Measurements from ENCODE around the gene BHLHE40.

Gene BHLHE40

GRCh38 chr3:4963669-4964570, 15.3 kb upstream of the BHLHE40 start:
- TF ChIP-seq TEAD4 (IDR thresholded peaks at IDR 0.05): no peak
- no peak for TF ChIP-seq TAF1 (IDR thresholded peaks at IDR 0.05; ENCODE audit: low read depth)
- no peak for TF ChIP-seq MAX (IDR thresholded peaks at IDR 0.05)

- TF ChIP-seq CREB1 (IDR thresholded peaks at IDR 0.05; ENCODE audit: low read depth) (no peak), TCF12 (IDR thresholded peaks at IDR 0.05; ENCODE audit: low read depth) (no peak), TAF1 (IDR thresholded peaks at IDR 0.05; ENCODE audit: low read depth) (no peak), CEBPB (IDR thresholded peaks at IDR 0.05) (no peak), EGR1 (IDR thresholded peaks at IDR 0.05) (no peak), MAX (IDR thresholded peaks at IDR 0.05) (no peak), RAD21 (IDR thresholded peaks at IDR 0.05; ENCODE audit: low read depth) (no peak)
Observed at GRCh38 chr3:4971838-4972237, 7.4 kb upstream of the BHLHE40 start.

GRCh38 chr3:4972652-4973643, 6.3 kb upstream of the BHLHE40 start:
- TF ChIP-seq CEBPB (IDR thresholded peaks at IDR 0.05): no peak
- TF ChIP-seq FOXM1 (IDR thresholded peaks at IDR 0.05; ENCODE audit: borderline replicate concordance, low read depth): no peak
- TF ChIP-seq CREB1 (IDR thresholded peaks at IDR 0.05; ENCODE audit: low read depth): no peak
- no peak for TF ChIP-seq RAD21 (IDR thresholded peaks at IDR 0.05; ENCODE audit: low read depth)
- TF ChIP-seq TAF1 (IDR thresholded peaks at IDR 0.05; ENCODE audit: low read depth): no peak
- no peak for TF ChIP-seq TCF12 (IDR thresholded peaks at IDR 0.05; ENCODE audit: low read depth)
- TF ChIP-seq EGR1 (IDR thresholded peaks at IDR 0.05): no peak
- no peak for TF ChIP-seq EP300 (IDR thresholded peaks at IDR 0.05; ENCODE audit: borderline replicate concordance)
- TF ChIP-seq MAX (IDR thresholded peaks at IDR 0.05): no peak
- TF ChIP-seq NFIC (IDR thresholded peaks at IDR 0.05): no peak
- TF ChIP-seq USF1 (IDR thresholded peaks at IDR 0.05): no peak
- TF ChIP-seq ZBTB7A (IDR thresholded peaks at IDR 0.05; ENCODE audit: low read depth): no peak
- no peak for TF ChIP-seq YY1 (IDR thresholded peaks at IDR 0.05; ENCODE audit: low read depth)
- TF ChIP-seq REST (IDR thresholded peaks at IDR 0.05; ENCODE audit: low read depth): no peak
- TF ChIP-seq TEAD4 (IDR thresholded peaks at IDR 0.05): no peak

GRCh38 chr3:4974154-4974553, 5.1 kb upstream of the BHLHE40 start:
- TF ChIP-seq RAD21 (IDR thresholded peaks at IDR 0.05; ENCODE audit: low read depth): no peak
- TF ChIP-seq TCF12 (IDR thresholded peaks at IDR 0.05; ENCODE audit: low read depth): no peak
- TF ChIP-seq ZBTB7A (IDR thresholded peaks at IDR 0.05; ENCODE audit: low read depth): no peak
- TF ChIP-seq EGR1 (IDR thresholded peaks at IDR 0.05): no peak
- TF ChIP-seq NFIC (IDR thresholded peaks at IDR 0.05): no peak
- no peak for TF ChIP-seq YY1 (IDR thresholded peaks at IDR 0.05; ENCODE audit: low read depth)
- no peak for TF ChIP-seq REST (IDR thresholded peaks at IDR 0.05; ENCODE audit: low read depth)
- TF ChIP-seq TAF1 (IDR thresholded peaks at IDR 0.05; ENCODE audit: low read depth): no peak
- no peak for TF ChIP-seq USF1 (IDR thresholded peaks at IDR 0.05)
- TF ChIP-seq EP300 (IDR thresholded peaks at IDR 0.05; ENCODE audit: borderline replicate concordance): no peak

- TF ChIP-seq CEBPB (IDR thresholded peaks at IDR 0.05) (peak; percentile 90), FOXM1 (IDR thresholded peaks at IDR 0.05; ENCODE audit: borderline replicate concordance, low read depth) (no peak), RAD21 (IDR thresholded peaks at IDR 0.05; ENCODE audit: low read depth) (peak; percentile 67), TEAD4 (IDR thresholded peaks at IDR 0.05) (no peak)
Observed at GRCh38 chr3:4976109-4976508, 3.1 kb upstream of the BHLHE40 start.

All from Ishikawa (cell line).